Heart left ventricle (tissue), 13 donors: ENCODE results near the gene MYO1E.

Experiments used
- POLR2A ChIP-seq, 2 donors: fragments of 450-650 bp; IDR thresholded peaks; one replicate each; pipeline ENCODE4 v1.6.1; 2017; ENCODE audit warnings: antibody characterized with exemption in 2 of 2, mild to moderate bottlenecking in 2 of 2, moderate library complexity in 2 of 2
- TF ChIP-seq, protein P1 (sequence below), 12 donors: fragments of 200-600 bp; sonication (generic) in 4 of 12; IDR thresholded peaks; one replicate each; pipeline versions ENCODE4 v1.5.0 to v1.8.0; 2018 to 2022; ENCODE audit warnings: antibody characterized with exemption in 12 of 12, mild to moderate bottlenecking in 5 of 12
- donor health status: ischemic (EF 13 %, LVEDD 7.1; RV severe dilation, severe dysfunction).
- donor health status: DM: no; HTN: yes; CAD: no.
- donor health status: DM: no; HTN: no; CAD: no.
- donor health status: ischemic (EF 25% LVEDD 6.9; RV normal size, moderate dysfunction).
- donor health status: ischemic (EF 25% LVEDD 5.7; RV mildly dilated, moderate dysfunction).
- donor health status: ischemic (EF 35%, LVEDD 5.7; RV mildly dilated, moderate dysfunction).
- donor health status: nonischemic (EF 11% LVEDD 7.7; RV severe dilation, severe dysfunction).
- donor health status: DM: yes; HTN: yes; CAD: no.
- donor health status: PGD.
- donor health status: ischemic (EF 29% LVEDD 5.4; RV normal size, mild dysfunction).
- donor health status: nonischemic (EF 23%, LVEDD 6.1; RV moderate dilation, normal function).

DNA sequence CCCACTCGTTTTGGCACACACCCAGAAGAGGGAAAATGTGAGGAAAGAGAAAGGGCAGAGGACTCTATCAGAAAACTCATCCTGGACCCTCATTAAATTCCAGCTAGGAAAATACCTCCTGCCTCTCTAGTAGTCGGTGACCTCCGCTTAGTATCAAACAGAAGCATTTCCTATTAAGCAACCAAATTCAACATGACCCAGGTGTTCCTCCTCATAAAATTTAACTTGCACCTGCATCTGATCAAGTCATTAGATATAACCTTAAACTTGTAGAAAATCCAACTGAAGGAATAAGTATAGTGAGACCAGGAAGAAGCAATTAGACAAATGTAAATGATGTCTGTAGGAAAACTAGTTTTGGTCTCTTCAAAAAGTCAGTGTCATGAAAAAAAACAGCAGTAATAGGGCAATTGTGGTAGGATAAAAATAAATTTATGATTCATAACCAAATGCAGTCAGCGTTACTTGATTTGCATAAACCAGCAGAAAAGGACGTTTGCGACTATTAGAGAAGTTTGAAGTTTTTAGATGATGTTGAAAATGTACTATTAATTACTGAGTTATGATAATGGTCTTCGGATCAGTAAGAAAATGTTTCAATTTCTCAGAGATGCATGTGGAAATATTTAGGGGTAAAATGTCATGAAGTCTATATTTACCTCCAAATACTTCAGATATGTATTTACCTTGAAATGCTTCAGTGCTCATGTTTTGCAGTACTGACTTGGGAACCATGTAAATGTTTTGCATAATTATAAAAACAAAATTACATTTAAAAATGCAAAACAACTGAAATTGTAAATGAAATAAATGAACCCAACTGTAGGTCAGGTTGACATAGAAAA, 121.4 kb downstream of the MYO1E start:
- TF ChIP-seq, protein P1, sequence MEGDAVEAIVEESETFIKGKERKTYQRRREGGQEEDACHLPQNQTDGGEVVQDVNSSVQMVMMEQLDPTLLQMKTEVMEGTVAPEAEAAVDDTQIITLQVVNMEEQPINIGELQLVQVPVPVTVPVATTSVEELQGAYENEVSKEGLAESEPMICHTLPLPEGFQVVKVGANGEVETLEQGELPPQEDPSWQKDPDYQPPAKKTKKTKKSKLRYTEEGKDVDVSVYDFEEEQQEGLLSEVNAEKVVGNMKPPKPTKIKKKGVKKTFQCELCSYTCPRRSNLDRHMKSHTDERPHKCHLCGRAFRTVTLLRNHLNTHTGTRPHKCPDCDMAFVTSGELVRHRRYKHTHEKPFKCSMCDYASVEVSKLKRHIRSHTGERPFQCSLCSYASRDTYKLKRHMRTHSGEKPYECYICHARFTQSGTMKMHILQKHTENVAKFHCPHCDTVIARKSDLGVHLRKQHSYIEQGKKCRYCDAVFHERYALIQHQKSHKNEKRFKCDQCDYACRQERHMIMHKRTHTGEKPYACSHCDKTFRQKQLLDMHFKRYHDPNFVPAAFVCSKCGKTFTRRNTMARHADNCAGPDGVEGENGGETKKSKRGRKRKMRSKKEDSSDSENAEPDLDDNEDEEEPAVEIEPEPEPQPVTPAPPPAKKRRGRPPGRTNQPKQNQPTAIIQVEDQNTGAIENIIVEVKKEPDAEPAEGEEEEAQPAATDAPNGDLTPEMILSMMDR (IDR thresholded peaks at IDR 0.05), result no peak
- no peak for TF ChIP-seq POLR2A (IDR thresholded peaks at IDR 0.05)
